T-helper 2 cell treated with Interferon-gamma antibody and Interleukin-4, amounts not matched to agents 5 μg/mL and 100 μg/mL, for 36 hours (primary cell): ENCODE data around the gene EFHD1.

ENCODE experiments used
- DNase-seq: peaks from one replicate; pipeline ENCODE4 v3.0.0; 2021; ENCODE audit warnings: low spot score
- H3K27ac Mint-ChIP-seq: one replicate; pipeline ENCODE4 v1.8.0; 2021; ENCODE audit warnings: mild to moderate bottlenecking, mixed read lengths
- H3K27me3 Mint-ChIP-seq: one replicate; pipeline ENCODE4 v1.8.0; 2021; ENCODE audit warnings: low read depth, mixed read lengths
- H3K36me3 Mint-ChIP-seq: one replicate; pipeline ENCODE4 v1.8.0; 2021; ENCODE audit warnings: low read depth, mixed read lengths
- H3K4me1 Mint-ChIP-seq: one replicate; pipeline ENCODE4 v1.8.0; 2021; ENCODE audit warnings: low read depth, mixed read lengths
- H3K4me3 Mint-ChIP-seq: one replicate; pipeline ENCODE4 v1.8.0; 2022; ENCODE audit warnings: mild to moderate bottlenecking, moderate library complexity, mixed read lengths
- H3K9me3 Mint-ChIP-seq: one replicate; pipeline ENCODE4 v1.8.0; 2021; ENCODE audit warnings: mixed read lengths

The EFHD1 gene

GRCh38 chr2:232649033-232649432 lies 15.6 kb downstream of the EFHD1 start:
- no peak for DNase-seq
- no peaks in the 10 kb centered on the region for H3K27me3 Mint-ChIP-seq
- no peak overlapping the region for H3K27ac Mint-ChIP-seq
- H3K4me1 Mint-ChIP-seq: no peaks in the 10 kb centered on the region
- H3K4me3 Mint-ChIP-seq: no peak overlapping the region
- H3K9me3 Mint-ChIP-seq: no peaks in the 10 kb centered on the region
- H3K36me3 Mint-ChIP-seq: no peaks in the 10 kb centered on the region

GRCh38 chr2:232652505-232652851 lies 19.1 kb downstream of the EFHD1 start:
- H3K4me3 Mint-ChIP-seq: no peak overlapping the region
- no peaks in the 10 kb centered on the region for H3K9me3 Mint-ChIP-seq
- no peaks in the 10 kb centered on the region for H3K4me1 Mint-ChIP-seq
- H3K27ac Mint-ChIP-seq: no peak overlapping the region
- H3K27me3 Mint-ChIP-seq: peaks cover 3% of the 10 kb centered on the region
- no peak for DNase-seq
- no peaks in the 10 kb centered on the region for H3K36me3 Mint-ChIP-seq

DNA sequence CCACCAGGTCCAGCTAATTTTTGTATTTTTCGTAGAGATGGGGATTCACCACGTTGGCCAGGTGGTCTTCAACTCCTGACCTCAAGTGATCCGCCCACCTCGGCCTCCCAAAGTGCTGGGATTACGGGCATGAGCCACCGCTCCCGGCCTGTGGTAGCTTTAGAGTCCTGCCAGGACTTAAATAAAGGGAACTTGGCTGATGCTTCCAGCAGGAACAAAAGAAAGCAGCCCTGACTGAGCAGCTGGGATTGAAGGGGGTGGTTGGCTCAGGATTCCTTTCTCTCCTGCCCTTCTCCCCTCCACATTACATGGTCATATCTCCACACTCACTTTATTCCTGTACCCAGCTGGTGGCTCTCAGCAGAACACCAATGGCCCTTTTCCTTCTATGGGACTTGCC lies 20.0 kb downstream of the EFHD1 start:
- no peaks in the 10 kb centered on the region for H3K36me3 Mint-ChIP-seq
- H3K27ac Mint-ChIP-seq: no peak overlapping the region
- no peaks in the 10 kb centered on the region for H3K4me1 Mint-ChIP-seq
- no peak for DNase-seq
- no peaks in the 10 kb centered on the region for H3K9me3 Mint-ChIP-seq
- peaks cover 3% of the 10 kb centered on the region for H3K27me3 Mint-ChIP-seq
- no peak overlapping the region for H3K4me3 Mint-ChIP-seq

GRCh38 chr2:232655392-232655791 lies 22.0 kb downstream of the EFHD1 start:
- no peak for DNase-seq
- Mint-ChIP-seq H3K27ac (no peak overlapping the region), H3K4me1 (no peaks in the 10 kb centered on the region), H3K36me3 (no peaks in the 10 kb centered on the region), H3K27me3 (peaks cover 3% of the 10 kb centered on the region), H3K9me3 (no peaks in the 10 kb centered on the region), H3K4me3 (no peak overlapping the region)

GRCh38 chr2:232658217-232658785 lies 24.9 kb downstream of the EFHD1 start:
- H3K4me3 Mint-ChIP-seq: no peak overlapping the region
- no peaks in the 10 kb centered on the region for H3K4me1 Mint-ChIP-seq

DNA sequence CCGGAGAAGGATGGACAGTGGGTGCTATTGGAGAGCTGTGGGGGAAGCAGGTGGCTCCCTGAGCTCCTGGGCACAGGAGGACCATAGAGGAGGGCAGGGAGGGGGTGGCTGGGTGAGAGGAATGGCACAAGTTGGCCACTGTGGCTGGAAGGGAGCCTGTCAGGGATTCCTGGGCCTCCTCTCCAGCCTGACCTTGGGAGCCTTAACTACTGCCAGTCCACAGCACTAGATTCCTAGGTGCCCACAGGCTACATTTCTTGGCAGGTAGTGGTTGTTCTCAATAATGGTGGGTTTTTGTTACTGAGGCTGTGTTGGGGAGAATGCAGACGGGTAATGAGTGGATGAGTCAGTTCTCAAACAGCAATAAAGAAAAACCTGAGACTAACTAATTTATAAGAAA lies 26.0 kb downstream of the EFHD1 start:
- Mint-ChIP-seq H3K27ac (no peak overlapping the region), H3K4me1 (no peaks in the 10 kb centered on the region)

More at GRCh38 chr2:232658217-232658785, 24.9 kb downstream of the EFHD1 start:
- no peaks in the 10 kb centered on the region for H3K9me3 Mint-ChIP-seq
- H3K36me3 Mint-ChIP-seq: no peaks in the 10 kb centered on the region
- no peak overlapping the region for H3K27ac Mint-ChIP-seq
- peaks cover 3% of the 10 kb centered on the region for H3K27me3 Mint-ChIP-seq
- no peak for DNase-seq

DNA sequence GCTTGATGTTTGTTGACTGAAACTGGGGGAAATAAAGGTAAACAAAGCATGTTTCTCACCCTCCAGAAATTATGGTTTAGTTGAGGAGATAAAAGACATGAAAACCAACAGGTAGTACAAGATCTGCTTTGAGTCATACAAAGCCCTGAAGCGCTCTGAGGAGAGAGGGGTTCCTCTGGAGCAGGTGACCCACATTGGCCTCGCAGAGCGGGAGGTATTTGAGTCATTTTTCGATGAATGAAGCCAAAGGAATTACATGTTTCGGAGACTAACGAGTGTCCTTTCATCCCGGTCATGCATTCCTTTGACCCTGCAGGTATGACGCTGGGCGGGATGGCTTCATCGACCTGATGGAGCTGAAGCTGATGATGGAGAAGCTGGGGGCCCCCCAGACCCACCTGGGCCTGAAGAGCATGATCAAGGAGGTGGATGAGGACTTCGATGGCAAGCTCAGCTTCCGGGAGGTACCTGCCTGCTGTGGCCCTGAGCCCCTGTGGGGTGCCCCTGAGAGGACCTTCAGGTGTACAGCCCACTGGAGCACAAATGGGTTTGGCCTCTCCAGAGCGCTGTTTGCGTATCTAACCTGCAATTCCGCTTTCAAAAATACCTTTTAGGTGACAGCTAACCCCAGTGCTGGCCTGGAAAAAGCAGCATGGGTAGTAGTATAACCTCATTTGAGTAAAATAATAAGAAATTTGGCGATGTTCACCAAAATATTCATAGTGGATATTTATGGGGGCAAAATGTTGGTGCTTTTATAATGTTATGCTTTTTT lies 29.3 kb downstream of the EFHD1 start:
- no peak overlapping the region for H3K27ac Mint-ChIP-seq
- no peaks in the 10 kb centered on the region for H3K36me3 Mint-ChIP-seq
- H3K4me1 Mint-ChIP-seq: no peaks in the 10 kb centered on the region
- H3K4me3 Mint-ChIP-seq: no peak overlapping the region
- H3K27me3 Mint-ChIP-seq: no peaks in the 10 kb centered on the region
- DNase-seq: no peak
- H3K9me3 Mint-ChIP-seq: no peaks in the 10 kb centered on the region

More for the DNA sequence above, 26.0 kb downstream of the EFHD1 start:
- Mint-ChIP-seq H3K9me3 (no peaks in the 10 kb centered on the region), H3K27me3 (peaks cover 3% of the 10 kb centered on the region), H3K4me3 (no peak overlapping the region), H3K36me3 (no peaks in the 10 kb centered on the region)
- no peak for DNase-seq

- Mint-ChIP-seq H3K4me1 (no peaks in the 10 kb centered on the region), H3K27ac (no peak overlapping the region), H3K36me3 (no peaks in the 10 kb centered on the region), H3K27me3 (peaks cover 9% of the 10 kb centered on the region), H3K9me3 (no peaks in the 10 kb centered on the region), H3K4me3 (no peak overlapping the region)
- no peak for DNase-seq
Observed at GRCh38 chr2:232666051-232666805, 32.8 kb downstream of the EFHD1 start.

- Mint-ChIP-seq H3K27me3 (peaks cover 13% of the 10 kb centered on the region), H3K36me3 (no peaks in the 10 kb centered on the region)
Observed at GRCh38 chr2:232667989-232668583, 34.7 kb downstream of the EFHD1 start.

DNA sequence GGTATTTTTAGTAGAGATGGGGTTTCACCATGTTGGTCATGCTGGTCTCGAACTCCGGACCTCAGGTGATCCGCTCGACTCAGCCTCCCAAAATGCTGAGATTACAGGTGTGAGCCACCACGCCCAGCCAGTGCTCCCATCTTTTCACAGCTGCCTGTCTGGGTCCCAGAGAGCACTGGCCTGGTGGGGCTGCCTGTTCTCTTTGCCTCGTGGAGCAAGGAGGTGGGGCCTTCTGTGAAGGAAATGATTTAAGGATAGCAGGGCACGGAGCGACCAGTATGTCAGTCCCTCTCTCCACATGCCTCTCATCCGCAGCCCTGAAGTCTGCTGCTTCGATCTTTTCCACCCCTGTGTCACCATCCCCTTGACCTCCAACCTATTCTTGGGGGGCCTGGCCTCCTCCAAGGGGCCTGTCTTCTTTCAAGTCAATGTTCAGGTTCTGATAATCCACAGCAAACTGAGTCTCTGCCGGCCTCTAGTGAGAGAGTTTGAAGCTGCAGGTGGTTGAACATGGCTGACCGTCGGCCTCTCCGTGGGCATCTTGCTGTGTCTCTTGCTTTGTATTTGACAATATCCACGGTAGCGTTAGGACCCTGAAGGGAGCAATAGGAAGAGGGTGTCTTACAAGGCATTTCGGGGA lies 35.5 kb downstream of the EFHD1 start:
- Mint-ChIP-seq H3K27me3 (peaks cover 13% of the 10 kb centered on the region), H3K4me3 (no peak overlapping the region), H3K4me1 (no peaks in the 10 kb centered on the region), H3K9me3 (no peaks in the 10 kb centered on the region), H3K27ac (no peak overlapping the region), H3K36me3 (no peaks in the 10 kb centered on the region)
- no peak for DNase-seq

More at GRCh38 chr2:232667989-232668583, 34.7 kb downstream of the EFHD1 start:
- Mint-ChIP-seq H3K4me1 (no peaks in the 10 kb centered on the region), H3K9me3 (no peaks in the 10 kb centered on the region), H3K27ac (no peak overlapping the region), H3K4me3 (no peak overlapping the region)
- DNase-seq: no peak

DNA sequence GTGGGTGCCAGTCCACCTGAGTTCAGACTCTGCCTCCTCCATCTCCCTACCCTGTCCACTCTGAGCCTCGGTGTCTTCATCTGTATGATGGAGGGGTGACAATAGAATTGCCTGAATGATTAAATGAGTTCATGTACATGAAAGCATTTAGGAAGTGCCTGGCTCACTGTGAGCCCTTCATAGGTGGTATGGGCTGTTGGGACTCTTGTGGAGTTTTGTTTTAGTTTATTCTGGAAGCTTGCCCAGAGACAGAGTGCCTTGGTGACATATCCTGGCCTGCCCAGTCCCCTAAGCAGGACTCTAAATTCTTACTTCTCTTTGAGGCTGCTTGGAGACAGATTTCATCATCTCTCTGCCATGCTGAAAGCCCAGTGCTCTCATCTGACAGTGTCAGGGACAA lies 39.2 kb downstream of the EFHD1 start:
- Mint-ChIP-seq H3K4me3 (no peak overlapping the region), H3K27ac (no peak overlapping the region), H3K4me1 (peaks cover 3% of the 10 kb centered on the region), H3K27me3 (peaks cover 13% of the 10 kb centered on the region), H3K36me3 (no peaks in the 10 kb centered on the region), H3K9me3 (no peaks in the 10 kb centered on the region)
- no peak for DNase-seq

DNA sequence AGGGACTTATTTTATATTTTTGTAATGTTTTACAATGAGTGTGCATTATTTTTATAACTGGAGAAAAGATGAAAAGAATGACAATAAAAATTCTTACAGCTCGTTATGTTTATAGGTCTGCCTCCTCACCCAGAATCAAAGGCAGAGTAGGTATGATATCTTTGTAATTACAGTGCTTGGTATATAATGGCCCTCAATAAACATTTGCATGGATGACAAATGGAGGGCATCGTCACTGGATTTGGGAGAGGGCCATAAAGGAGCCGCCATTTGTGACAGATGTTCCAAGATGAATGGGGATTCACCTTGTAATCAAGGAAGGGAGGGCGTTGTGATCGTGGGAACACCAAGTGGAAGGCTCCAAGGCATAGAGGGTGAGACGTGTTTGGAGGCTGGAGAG lies 41.1 kb downstream of the EFHD1 start:
- Mint-ChIP-seq H3K36me3 (no peaks in the 10 kb centered on the region), H3K4me1 (peaks cover 3% of the 10 kb centered on the region), H3K4me3 (no peak overlapping the region)

GRCh38 chr2:232675381-232675780 lies 42.0 kb downstream of the EFHD1 start:
- H3K4me3 Mint-ChIP-seq: no peak overlapping the region
- no peaks in the 10 kb centered on the region for H3K9me3 Mint-ChIP-seq
- no peak overlapping the region for H3K27ac Mint-ChIP-seq
- peaks cover 16% of the 10 kb centered on the region for H3K27me3 Mint-ChIP-seq
- H3K4me1 Mint-ChIP-seq: peaks cover 3% of the 10 kb centered on the region
- no peak for DNase-seq
- no peaks in the 10 kb centered on the region for H3K36me3 Mint-ChIP-seq

More for the DNA sequence above, 41.1 kb downstream of the EFHD1 start:
- no peak overlapping the region for H3K27ac Mint-ChIP-seq
- H3K9me3 Mint-ChIP-seq: no peaks in the 10 kb centered on the region
- DNase-seq: no peak
- peaks cover 17% of the 10 kb centered on the region for H3K27me3 Mint-ChIP-seq
